Thoracic aorta (tissue), 2 donors: ENCODE results near the gene NKG7. TPM values are rescaled to one million over a fixed set of nuclear protein-coding genes. Genes with fewer than 3 reads are reported as not detected.

ENCODE experiments used
- ATAC-seq: fragments of 150-250 bp; one replicate; pipeline ENCODE4 v1.8.0; 2017; ENCODE audit warnings: low read depth; ENCODE audit not compliant: insufficient number of reproducible peaks, low FRiP score
- DNase-seq: peaks from one replicate; pipeline ENCODE4 v3.0.0-alpha.2; 2020; ENCODE audit warnings: low spot score
- H3K27ac ChIP-seq, 2 donors: fragments of 200-600 bp; sonication (generic); 1 replicate in 1 of 2; 2 replicates in 1 of 2; pipeline ENCODE4 v1.5.1; 2016; ENCODE audit warnings: mild to moderate bottlenecking in 2 of 2, moderate library complexity in 2 of 2
- H3K27me3 ChIP-seq: fragments of 200-600 bp; sonication (generic); replicated peaks from 2 replicates; pipeline ENCODE4 v1.6.0; 2016; ENCODE audit warnings: mild to moderate bottlenecking; ENCODE audit not compliant: insufficient read depth
- H3K36me3 ChIP-seq: fragments of 200-600 bp; sonication (generic); one replicate; pipeline ENCODE4 v1.5.1; 2016
- H3K4me1 ChIP-seq, 2 donors: fragments of 200-600 bp; sonication (generic); 1 replicate in 1 of 2; 2 replicates in 1 of 2; pipeline versions ENCODE4 v1.5.1 to v1.6.0; 2016; ENCODE audit warnings: low read depth in 2 of 2, mild to moderate bottlenecking in 1 of 2; ENCODE audit not compliant: control insufficient read depth in 1 of 2
- H3K4me3 ChIP-seq: fragments of 200-600 bp; sonication (generic); 2 replicates; pipeline ENCODE4 v1.5.1; 2016; ENCODE audit warnings: mild to moderate bottlenecking
- H3K9me3 ChIP-seq: fragments of 200-600 bp; sonication (generic); 2 replicates; pipeline ENCODE4 v1.5.1; 2016
- CTCF ChIP-seq: fragments of 200-600 bp; sonication (generic); IDR thresholded peaks from one replicate; pipeline ENCODE4 v1.5.1; 2019; ENCODE audit warnings: antibody characterized with exemption
- total RNA-seq, 2 donors: library from RNA; depleted of rRNA; stranded (reverse); fragments of >200 nt; gene quantifications; one replicate each; pipeline versions ENCODE4 v1.1.0 to v1.2.3, GENCODE V29; 2016

The NKG7 gene
- total RNA-seq, 2 donors from 2014 or later, result 0.54 to 4.4 TPM

GRCh38 chr19:51351266-51351990, 21.0 kb downstream of the NKG7 start:
- no peak for TF ChIP-seq CTCF
- H3K4me1 ChIP-seq, result no peaks in the 10 kb centered on the region
- no peak overlapping the region for H3K4me3 ChIP-seq
- DNase-seq (no peak), ATAC-seq (no peak)
- H3K27ac ChIP-seq, result no peak overlapping the region
- no peaks in the 10 kb centered on the region for H3K27me3 ChIP-seq
- peaks cover 19% of the 10 kb centered on the region for H3K36me3 ChIP-seq
- no peaks in the 10 kb centered on the region for H3K9me3 ChIP-seq

GRCh38 chr19:51347209-51347928, 25.1 kb downstream of the NKG7 start:
- ATAC-seq, result no peak
- no peak overlapping the region for H3K27ac ChIP-seq
- no peaks in the 10 kb centered on the region for H3K4me1 ChIP-seq
- peaks cover 25% of the 10 kb centered on the region for H3K36me3 ChIP-seq
- H3K9me3 ChIP-seq, result no peaks in the 10 kb centered on the region
- DNase-seq, result no peak
- H3K27me3 ChIP-seq, result no peaks in the 10 kb centered on the region
- no peak overlapping the region for H3K4me3 ChIP-seq
- no peak for TF ChIP-seq CTCF

- H3K27ac ChIP-seq, result no peak overlapping the region
- DNase-seq, result no peak
- H3K36me3 ChIP-seq, result peaks cover 23% of the 10 kb centered on the region
- no peak for ATAC-seq
- no peak for TF ChIP-seq CTCF
- no peak overlapping the region for H3K4me3 ChIP-seq
- no peaks in the 10 kb centered on the region for H3K9me3 ChIP-seq
- H3K27me3 ChIP-seq, result no peaks in the 10 kb centered on the region
- H3K4me1 ChIP-seq, result peaks cover 0 to 2% of the 10 kb centered on the region in 2 donors
Measured at GRCh38 chr19:51346742-51347141, 25.7 kb downstream of the NKG7 start.

- no peak overlapping the region for H3K27ac ChIP-seq
- no peak overlapping the region for H3K4me3 ChIP-seq
- peaks cover 10% of the 10 kb centered on the region for H3K36me3 ChIP-seq
- no peaks in the 10 kb centered on the region for H3K9me3 ChIP-seq
- no peak for ATAC-seq
- DNase-seq, result no peak
- H3K4me1 ChIP-seq, result peaks cover 0 to 13% of the 10 kb centered on the region in 2 donors
- no peaks in the 10 kb centered on the region for H3K27me3 ChIP-seq
- no peak for TF ChIP-seq CTCF
Measured at GRCh38 chr19:51345076-51345620, 27.3 kb downstream of the NKG7 start.
